Activated CD4-positive, alpha-beta T cell treated with anti-CD3 and anti-CD28 coated beads, Interleukin-2, Interleukin-6, amounts not matched to agents 100 ng/mL and 50 ng/mL, durations not matched to agents 16 hours and 8 hours (primary cell): ENCODE data around the gene STKLD1.
"Not testable (repeated sequence)": the region's sequence is repeated elsewhere in the genome, so short reads cannot be mapped to it uniquely, and the experiment has no call there.

Experiments used
- DNase-seq: peaks from one replicate; pipeline ENCODE4 v3.0.0-alpha.2; 2020

The STKLD1 gene

DNA sequence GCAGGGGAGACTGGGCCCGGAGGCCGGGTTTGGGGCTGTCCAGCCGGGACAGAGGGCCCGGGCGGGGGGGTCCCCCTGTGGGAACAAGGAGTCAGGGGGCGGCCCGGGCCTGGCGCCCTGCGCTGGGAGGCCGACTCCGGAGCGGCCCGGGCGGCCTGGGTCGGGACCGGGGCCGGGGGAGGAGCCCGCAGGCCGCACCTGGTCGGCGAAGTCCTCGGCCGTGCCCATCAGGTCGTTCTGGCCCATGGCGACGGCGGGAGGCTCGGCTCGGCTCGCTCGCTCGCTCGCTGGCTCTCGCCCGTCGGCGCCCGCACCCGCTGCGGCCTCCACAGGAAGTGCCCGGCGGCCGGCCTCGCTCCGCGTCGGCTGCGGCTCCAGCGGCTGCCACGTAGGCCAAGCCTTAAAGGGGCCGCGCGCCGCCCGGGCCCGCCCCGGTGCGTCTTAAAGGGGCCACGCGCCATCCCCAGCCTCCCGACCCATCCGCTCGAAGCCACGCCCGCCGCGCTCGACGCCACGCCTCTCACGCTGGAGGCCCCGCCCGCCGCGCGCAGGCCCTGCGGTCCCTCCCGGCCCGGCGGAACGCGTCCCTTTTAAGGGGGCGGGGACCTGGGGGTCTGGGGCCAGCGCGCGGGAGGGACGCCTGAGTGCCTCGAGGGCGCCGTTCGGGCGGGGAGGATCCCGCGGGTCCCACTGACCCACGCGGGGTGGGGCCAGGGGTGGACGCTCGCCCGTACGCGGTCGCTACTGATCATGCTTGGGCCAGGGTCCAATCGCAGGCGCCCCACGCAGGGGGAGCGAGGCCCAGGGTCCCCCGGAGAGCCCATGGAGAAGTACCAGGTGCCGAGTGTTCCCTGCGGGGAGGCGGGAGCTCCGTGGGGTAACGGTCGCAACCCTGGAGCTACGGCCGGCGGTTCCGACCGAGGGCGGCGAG is at the start of gene STKLD1, which contains the start of gene SURF4:
TSS of gene STKLD1 (plus strand) at position 643 of the 931 bp plus-strand sequence. CDS start at position 751, 108 bp downstream.
TSS of gene SURF4 (minus strand) at position 337 of the 931 bp plus-strand sequence. CDS start at position 246, 91 bp downstream.
- peak; percentile 98 for DNase-seq

DNA sequence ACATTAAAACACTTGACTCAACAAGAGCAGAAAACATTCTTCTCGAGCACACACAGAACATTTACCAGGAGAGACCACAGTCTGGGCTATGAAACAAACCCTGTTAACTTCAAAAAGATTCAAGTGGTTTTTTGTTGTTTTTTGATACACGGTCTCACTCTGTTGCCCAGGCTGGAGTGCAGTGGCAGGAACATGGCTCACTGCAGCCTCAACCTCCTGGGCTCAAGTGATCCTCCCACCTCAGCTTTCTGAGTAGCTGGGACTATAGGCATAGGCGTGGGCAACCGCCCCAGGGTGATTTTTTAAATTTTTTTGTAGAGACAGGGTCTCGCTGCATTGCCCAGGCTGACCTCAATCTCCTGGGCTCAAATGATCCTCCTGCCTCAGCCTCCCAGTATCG is 49.1 kb upstream of the STKLD1 start:
- not testable (repeated sequence) for DNase-seq

DNA sequence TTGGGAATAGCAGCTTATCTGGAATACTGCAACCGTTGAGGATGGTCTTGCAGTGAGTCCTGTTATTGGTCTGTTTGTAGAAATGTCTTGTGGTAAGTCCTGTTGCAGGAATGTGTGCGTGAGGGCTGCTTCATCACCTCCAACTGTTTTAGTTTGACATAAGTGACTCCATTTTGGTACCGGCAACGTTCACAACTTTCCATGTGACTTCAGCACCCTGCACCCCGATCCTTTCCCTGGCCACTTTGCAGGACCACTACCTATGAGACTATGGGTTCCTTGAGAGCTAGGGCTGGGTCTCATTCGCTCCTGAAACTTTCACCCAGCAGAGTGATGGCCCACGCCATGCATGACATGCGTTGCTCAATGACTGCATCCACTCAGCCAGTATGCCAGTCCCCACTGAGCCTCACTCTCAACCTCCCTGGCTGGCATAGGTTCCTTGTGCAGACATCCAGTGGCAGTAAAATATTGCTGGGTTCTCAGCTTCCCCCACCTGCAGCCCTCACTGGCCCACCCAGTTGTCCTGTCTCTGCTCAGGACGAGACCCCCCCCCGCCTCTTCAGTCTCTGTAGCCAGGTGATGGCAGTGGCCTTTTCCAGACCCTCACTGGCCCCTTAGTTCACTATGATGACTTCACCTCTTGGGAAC is 48.2 kb upstream of the STKLD1 start:
- DNase-seq, result no peak

DNA sequence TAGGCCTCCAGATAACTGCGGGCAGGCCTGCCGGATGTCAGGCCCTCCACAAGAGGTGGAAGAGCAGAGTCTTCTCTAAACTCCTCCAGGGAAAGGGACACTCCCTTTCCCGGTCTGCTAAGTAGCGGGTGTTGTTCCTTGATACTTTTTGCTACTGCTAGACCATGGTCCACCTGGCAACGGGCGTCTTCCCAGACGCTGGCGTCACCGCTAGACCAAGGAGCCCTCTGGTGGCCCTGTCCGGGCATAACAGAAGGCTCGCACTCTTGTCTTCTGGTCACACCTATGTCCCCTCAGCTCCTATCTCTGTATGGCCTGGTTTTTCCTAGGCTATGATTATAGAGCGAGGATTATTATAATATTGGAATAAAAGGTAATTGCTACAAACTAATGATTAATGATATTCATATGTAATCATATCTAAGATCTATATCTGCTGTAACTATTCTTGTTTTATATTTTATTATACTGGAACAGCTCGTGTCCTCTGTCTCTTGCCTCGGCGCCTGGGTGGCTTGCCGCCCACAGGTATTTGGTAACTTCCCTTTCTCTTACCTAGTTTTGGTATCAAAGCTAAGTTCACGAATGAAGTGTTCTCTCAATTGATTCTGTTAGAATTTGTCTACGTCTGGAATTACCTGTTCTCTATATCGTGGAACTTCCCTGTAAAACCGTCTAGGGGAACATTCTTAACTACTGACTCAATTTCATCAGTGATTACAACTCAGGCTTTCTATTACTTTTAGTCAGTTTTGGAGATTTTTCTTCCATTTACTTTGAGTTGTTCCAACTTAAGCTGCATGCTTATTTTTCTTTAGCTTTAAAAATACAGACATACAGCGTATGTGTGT is 46.6 kb upstream of the STKLD1 start:
- not testable (repeated sequence) for DNase-seq

DNA sequence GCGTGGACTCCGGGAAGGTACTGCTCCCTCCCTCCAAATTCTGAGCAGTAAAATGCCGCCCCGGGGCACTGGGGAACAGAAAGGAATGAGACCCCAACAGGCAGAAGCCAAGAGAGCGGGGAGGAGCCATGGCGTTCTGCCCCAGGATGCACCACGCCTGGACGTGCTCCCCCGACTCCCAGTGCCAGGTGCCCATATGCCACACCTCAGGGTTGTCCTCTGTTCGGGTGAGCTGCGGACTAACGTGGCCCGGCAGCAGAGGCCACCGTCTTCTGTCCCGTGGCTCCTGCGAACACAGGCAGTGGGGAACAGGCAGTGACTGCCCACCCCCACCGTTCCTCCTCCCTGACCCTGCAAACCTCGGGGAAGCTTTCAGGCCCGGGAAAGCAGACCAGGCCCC is 44.9 kb upstream of the STKLD1 start:
- no peak for DNase-seq

DNA sequence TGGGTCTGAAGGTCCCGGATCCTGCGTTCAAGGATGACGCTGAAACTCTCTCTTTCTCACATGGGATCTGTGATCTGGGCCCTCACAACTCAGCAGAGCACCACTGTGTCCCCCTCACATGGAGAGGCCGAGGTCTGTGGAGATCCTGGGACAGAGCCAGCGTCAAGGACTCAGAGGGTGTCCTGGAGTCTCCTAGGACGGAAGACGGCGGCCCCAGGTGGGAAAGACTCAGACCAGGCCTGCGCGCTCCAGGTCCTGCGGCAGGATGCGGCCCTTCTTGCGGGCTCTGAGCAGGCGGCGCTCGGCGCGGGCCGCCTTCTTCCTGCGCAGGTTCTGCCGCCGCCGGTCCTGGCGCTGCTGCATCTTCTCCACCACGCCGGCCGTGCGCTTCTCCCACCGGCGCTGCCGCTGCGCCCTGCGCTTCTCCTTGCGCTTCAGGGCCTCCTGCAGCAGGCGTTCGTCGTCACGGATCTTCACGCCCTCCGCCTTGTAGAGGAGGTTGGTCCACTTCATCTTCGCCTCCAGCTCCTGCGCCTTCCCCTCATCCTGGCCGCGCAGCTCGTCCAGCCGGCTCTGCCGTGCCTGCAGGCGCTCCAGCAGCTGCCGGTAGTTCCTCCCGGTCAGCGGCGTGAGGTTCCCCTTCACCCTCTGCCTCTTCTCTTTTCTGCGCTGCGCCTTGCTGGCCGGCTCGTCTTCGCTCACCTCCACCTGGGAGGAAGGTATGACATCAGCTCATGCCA is 44.4 kb upstream of the STKLD1 start:
- no peak for DNase-seq

DNA sequence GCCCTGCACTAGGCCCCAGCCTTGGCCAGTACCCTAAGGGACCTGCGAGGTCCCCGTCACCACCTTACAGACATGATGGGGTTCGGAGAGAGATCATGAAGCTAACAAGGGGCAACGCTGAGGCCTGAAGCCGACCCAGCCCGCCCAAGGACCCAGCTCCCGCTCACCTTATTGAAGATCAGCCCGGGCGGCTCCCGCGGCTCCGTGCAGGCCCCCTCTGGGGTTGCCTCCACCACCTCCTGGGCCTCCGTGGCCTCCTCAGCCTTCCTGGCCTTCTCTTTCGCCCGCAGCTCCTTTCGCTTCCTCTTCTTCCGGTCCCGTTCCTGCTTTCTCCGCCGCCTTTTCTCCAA is 43.8 kb upstream of the STKLD1 start:
- DNase-seq, result no peak

DNA sequence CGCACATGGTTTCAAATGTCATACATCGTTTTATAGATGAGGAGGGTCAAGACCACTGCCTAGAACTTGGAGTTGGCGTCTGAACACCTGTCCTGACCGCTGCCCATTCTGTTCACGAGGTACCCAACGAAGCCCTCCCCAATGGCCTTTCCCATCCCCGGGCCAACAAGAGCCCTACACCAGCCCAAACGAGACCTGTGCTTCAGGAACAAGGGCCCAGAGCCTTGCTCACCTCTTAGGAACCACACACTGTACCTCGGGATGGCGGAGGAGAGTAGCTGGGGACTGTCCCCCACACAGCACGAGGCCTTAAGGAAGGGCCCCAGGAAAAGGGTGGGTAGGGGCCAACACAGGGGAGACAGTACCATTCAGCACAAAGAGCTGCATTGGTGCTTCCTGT is 43.2 kb upstream of the STKLD1 start:
- DNase-seq, result no peak

DNA sequence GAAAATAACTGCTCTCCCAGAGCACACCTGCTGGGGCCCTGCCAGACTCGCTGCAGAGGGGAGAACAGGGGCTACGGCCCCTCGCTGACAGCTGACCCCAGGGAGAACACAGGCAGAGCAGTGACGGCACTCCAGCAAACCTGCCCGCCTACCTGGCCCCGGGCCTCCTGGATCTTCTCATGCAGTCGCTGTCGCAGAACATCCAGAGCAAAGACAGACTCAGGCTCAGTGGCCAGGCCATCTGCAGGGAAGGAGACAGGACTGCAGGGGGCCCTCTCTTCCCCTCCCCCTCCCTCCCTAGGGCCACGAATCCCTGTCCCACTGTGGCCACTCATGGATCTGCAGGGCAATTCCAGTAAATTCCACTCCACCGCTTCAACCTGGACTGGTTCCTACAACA is 42.6 kb upstream of the STKLD1 start:
- no peak for DNase-seq

DNA sequence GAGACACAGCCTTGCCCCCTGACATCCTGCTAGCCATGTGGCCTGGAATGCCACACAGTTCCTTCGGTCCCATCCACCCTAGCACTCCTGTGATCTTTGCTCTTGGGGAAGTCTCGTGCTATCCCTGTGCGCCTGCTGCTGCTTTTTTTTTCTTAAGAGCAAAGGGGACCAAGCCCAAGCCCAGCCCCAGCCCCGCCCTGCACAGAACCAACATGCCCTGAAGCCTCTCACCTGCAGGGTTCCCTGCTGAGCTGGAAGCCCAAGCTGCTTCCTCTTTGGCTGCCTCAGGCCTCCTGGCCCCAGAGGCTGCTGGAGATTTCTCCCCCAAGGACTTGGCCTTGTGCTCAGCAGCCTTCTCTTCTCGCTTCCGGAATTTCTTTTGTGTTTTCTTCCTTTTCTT is 42.0 kb upstream of the STKLD1 start:
- DNase-seq, result peak; percentile 14

DNA sequence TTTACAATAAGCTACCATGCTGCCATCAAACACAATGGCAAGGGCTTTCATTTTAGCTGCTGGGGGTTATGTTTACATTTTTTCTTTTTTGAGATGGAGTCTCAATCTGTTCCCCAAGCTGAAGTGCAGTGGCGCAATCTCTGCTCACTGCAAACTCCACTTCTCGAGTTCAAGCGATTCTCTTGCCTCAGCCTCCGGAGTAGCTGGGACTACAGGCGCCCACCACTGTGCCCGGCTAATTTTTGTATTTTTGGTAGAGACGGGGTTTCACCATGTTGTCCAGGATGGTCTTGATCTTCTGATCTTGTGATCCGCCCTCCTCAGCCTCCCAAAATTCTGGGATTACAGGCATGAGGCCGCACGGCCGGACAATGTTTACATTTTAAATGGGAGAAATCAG is 41.3 kb upstream of the STKLD1 start:
- not testable (repeated sequence) for DNase-seq

DNA sequence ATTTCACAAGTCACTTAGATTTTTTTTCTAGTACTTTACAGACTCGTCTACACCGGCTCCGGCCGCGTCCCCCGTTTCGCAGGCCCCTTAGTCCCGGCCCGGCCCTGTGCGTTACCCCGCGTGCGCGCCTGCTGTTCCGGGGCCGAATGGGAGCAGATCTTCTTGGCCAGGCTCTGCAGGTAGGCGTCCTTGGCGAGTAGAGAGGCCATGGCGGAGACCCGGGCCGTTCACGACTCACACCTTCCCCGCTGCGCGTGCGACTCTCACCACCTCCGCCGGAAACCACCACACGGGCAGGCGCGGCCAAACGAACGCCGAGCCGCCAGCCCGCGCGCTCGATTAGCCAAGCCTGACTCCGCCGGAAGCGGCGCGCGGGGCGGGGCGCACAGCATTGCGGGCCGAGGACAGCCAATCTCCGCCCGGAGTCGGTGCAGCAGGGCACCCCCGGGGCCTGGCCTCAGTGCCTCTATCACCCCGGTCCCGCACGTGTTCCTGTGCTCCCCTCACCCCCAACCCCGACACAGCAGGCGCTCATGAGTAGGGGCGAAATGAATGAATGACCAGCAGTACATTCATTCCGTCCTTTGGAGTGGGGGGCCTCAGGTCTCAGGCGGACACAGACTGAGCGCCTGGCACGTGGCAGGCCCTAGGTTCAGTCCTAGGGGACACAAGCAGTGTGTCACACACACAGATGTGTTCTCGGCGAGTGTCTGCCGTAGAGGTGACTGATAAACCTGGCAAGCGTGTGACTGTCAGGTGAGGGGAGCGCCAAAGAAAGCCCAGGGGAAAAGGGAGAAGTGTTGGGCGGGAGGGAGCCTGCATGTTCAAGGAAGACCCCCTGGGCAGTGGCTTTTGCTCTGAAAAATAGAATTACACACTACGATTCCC is 40.0 kb upstream of the STKLD1 start, which contains the start of gene SURF6:
TSS of gene SURF6 (minus strand) at position 265 of the 888 bp plus-strand sequence. CDS start at position 209, 56 bp downstream.
- DNase-seq, result peak; percentile 96

DNA sequence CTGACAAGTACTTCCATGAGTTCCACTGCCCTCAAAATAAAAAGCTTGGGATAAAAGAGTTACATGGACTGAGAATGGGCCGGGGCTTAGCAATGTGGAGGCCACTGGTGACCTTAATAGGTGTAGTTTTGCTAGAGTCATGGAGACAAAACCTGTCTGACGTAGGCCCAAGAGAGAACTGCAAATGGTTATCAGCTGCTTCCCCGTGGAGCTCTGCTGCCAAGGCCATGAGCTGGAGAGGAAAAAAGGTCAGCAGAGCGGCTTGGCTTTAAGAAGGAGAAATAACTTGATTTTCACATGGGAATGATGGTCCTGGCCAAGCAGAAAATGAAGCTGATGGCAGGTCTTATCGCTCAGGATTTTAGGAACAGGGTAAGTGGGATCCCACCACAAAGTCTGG is 36.5 kb upstream of the STKLD1 start:
- no peak for DNase-seq

DNA sequence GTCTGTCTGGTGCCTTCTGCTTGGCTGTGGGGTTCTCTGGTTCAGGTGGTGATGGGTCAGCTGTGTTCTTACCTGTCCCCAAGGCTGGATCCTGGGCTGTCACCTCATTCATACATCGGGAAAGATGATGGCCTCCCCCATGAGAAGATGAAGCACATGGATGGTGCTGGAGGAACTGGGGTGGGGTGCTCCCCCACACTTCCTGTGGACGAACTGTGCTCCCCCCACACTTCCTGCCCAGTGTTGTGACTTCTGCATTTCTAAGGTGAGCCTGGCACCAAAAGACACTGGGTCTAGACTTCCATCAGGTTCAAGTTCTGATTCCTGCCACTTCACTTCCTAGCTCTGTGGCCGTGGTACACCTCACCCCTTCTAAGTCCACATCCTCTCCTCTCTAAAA is 35.9 kb upstream of the STKLD1 start:
- no peak for DNase-seq

DNA sequence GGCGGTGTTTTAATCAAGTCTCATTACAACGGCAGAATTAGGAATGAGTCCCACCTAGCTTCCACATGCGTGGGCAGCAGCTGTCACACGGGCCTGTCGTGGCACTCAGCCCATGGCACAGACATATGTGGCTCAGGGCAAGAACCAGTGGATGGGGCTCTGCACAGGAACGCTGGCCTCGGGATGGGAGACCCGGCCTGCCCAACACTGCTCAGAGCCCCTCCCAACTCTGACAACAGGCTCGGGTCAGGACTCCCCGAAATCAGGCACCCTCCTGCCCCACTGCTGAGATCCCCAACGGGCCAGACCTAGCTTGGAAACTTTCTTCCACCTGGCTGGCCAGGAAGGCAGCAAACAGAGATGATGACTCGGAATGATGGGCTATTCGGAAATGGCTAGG is 35.2 kb upstream of the STKLD1 start:
- DNase-seq, result no peak

DNA sequence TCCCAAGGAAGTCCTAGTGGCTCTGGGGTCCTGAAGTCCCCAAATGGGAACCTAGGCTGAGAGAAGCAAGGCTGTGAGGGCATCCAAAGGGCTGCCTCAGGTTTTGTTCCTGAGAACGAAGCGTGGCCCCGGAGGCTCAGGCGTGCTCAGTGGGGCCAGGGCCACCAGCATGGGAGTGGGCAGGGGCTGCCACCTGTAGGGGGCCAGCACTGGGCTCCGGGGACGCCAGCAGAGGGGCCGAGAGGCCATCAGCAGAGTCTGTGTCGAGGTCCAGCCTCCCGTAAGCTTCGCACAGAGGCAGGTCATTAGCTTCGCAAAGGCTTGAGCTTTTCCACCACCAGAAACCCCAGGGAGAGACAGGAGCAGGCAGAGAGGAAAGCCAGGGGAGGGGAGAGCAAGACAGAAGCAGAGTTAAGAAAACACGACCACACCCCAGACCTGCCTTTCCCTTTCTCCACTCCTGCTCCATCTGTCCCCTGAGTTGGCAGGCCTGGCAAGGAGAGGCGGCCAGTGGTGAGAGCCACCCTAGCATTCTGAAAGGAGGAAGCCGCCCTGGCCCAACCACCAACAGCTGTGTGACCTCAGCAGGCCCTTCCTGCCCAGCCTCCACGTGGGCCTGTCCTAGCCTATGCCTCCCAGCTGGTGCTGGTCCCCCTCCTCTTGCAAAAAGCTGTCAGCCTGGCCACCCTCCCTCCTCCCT is 34.6 kb upstream of the STKLD1 start:
- DNase-seq, result no peak

DNA sequence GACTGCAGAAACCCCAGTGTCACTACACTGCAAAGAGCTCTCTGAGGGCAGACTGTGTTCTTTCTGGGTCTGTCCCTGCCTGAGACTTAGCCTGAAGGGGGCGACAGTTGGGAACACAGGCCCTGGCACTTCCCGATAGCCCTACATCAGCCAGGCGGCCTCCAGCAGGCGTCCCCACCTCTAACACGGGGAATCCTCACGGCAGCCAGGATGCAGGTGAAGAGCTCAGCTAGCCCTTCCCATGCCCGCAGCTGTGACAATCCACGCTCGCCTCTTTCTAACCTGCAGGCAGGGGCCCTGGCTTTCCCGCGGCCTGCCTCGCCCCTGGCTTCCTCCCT is 34.1 kb upstream of the STKLD1 start:
- no peak for DNase-seq

DNA sequence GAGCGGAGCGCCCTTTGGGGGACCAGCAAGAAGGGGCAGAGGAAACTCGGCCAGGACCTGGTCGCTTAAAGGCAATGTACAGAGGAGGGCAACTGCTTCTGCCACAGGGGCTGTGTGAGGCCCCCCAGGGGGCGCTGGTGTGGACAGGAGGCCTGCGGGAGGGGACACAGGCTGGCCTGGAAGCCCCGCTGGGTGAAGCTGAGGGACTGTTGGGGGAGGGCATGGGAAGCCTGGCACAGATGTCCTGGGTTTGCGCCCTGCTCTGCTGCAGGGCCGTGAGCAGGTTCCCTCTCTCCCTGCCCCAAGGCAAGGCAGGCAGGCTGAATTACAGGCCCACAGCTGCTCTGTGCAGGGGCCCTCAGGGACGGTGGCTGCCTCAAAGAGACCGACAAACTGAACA is 33.6 kb upstream of the STKLD1 start:
- no peak for DNase-seq

DNA sequence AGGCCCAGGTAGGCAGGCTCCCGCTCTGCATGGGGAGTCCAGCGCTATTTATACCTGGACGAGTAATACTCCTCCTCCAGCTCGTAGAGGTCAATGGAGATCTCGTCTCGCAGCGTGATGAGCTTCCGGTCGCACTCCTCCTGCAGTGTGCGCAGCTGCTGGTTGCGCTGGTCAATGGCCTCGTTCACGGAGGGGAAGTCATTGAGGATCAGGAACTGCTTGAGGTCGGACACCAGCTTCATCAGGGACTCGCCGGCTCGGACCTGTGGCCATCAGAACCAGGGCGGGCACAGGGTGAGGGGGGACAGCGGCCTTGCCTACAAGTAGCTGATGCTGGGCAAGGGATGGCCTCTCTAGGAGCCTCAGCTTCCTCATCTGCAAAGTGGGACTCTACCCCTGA is 32.1 kb upstream of the STKLD1 start:
- DNase-seq, result no peak

DNA sequence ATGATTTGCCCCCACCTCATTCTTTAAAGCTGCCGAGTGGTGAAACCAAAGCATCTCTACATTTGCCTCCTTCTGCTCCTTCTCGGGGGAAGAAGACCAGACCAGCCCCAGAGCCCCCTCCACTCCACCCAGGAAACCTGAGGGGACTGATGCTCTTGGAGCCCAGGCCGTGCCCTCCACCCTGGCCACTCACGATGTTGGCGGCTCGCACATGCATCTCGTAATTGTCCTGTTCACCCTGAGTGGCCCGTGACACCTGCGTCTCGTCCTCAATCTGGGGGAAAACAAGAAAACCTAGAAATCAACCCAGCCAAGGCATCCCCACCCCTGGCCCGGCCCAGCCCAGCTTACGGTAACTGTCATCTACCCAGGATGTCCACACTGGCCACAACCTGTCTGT is 31.2 kb upstream of the STKLD1 start:
- no peak for DNase-seq

DNA sequence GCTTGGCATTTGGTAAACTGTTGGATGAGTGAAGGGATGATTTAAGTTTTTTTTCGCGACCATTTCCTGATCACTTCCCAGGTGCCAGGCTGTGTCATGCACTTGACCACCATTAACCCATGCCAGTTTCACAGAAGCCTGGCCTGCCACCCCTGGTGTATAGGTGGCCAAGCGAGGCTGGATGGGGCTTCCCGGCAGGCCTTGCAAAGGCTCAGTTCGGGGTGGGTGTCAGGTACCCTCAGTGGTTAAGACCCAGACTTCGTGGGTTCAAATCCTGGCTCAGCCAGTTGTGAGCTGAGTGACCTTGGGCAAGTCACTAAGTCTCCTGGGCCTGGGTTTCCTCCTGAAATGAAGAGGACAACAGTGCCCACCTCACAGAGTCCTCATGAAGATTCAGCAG is 30.6 kb upstream of the STKLD1 start:
- no peak for DNase-seq
